Measurements from ENCODE around the gene C1orf35. TPM values are rescaled to one million over a fixed set of nuclear protein-coding genes. Genes with fewer than 3 reads are reported as not detected.

The C1orf35 gene
- total and polyA plus RNA-seq, 9 of the 15 experiments (the other 6 are each of a cell fraction or from before 2014, with no cell fraction given): 3.2 to 48.7 (median 12.5) TPM

- ChIA-PET CTCF (ENCODE audit: low intra/inter-chr PET ratio) (no interaction called here), POLR2A (interaction anchor here (1.1 to 6.0 kb wide), 4 partner anchors 9 to 128 kb away, joined by 3 to 92 read pairs (median 14); partner anchors contain the start of gene MRPL55)
- TF ChIP-seq RAD51 (IDR thresholded peaks at IDR 0.05; ENCODE audit: borderline replicate concordance, low read depth) (0 out of 2 replicates have a peak, but pooled peaks have one; percentile 45), CCNT2 (IDR thresholded peaks at IDR 0.05; ENCODE audit: borderline replicate concordance, extremely low read depth, insufficient read length, low read depth, low read length) (no peak), USF2 (CRISPR knock-in tag; IDR thresholded peaks at IDR 0.05) (0 out of 2 replicates have a peak, but pooled peaks have one; percentile 53), E2F1 (CRISPR knock-in tag; IDR thresholded peaks at IDR 0.05) (0 out of 2 replicates have a peak, but pooled peaks have one; percentile 36), ZNF436 (CRISPR knock-in tag; IDR thresholded peaks at IDR 0.05) (no peak), XRCC5 (IDR thresholded peaks at IDR 0.05; ENCODE audit: low read depth, low read length) (no peak), ZNF253 (CRISPR knock-in tag; conservative IDR thresholded peaks at IDR 0.05) (no peak), SMAD3 (CRISPR knock-in tag; conservative IDR thresholded peaks at IDR 0.05) (no peak), USF1 (CRISPR knock-in tag; IDR thresholded peaks at IDR 0.05) (peak; percentile 80)
- H2AFZ ChIP-seq (ENCODE audit: low read depth, low read length): no peak overlapping the region
- ATAC-seq: no peak
- peak in 2 of 4 experiments; percentile 30 to 32 for DNase-seq (ENCODE audit: extremely low read depth in 1 of 4, low spot score in 3 of 4)
- no peak for FAIRE-seq
- H3K79me2 ChIP-seq (ENCODE audit: control insufficient read depth, insufficient read depth, low read length): peaks cover 51% of the 10 kb centered on the region
- H4K20me1 ChIP-seq (replicated peaks; ENCODE audit: control insufficient read depth, insufficient read depth, low read length): peaks cover 31% of the 10 kb centered on the region
- peaks cover 64% of the 10 kb centered on the region; the same call in 2 of the 3 replicates for H3K36me3 ChIP-seq (ENCODE audit: control insufficient read depth, insufficient read depth, low read length)
- peak overlapping the region; percentile 100 for H3K4me3 ChIP-seq
- H3K9me1 ChIP-seq (ENCODE audit: control insufficient read depth, insufficient read depth, low read length): peaks cover 3% of the 10 kb centered on the region
- 0 out of 3 replicates have a peak overlapping the region, but pooled peaks have one; percentile 3 for H3K27ac ChIP-seq (ENCODE audit: extremely low read depth, low read depth, low read length)
- no TSS peak for BruUV-seq (replicated peaks)
- no peaks in the 10 kb centered on the region for H3K27me3 ChIP-seq (ENCODE audit: control insufficient read depth in 2 of 2, insufficient read depth in 2 of 2, low read length in 2 of 2)
- peak overlapping the region; percentile 94 for H3K4me2 ChIP-seq (ENCODE audit: insufficient read depth, low read length)
- peaks cover 5% of the 10 kb centered on the region; the same call in 1 of the 2 replicates for H3K9me3 ChIP-seq (replicated peaks; ENCODE audit: control insufficient read depth, insufficient read depth, low read depth, low read length)
- peaks cover 15 to 62% of the 10 kb centered on the region in 2 experiments for H3K4me1 ChIP-seq (replicated peaks in 1 of 2; ENCODE audit: control insufficient read depth in 2 of 2, insufficient read depth in 2 of 2, low read length in 2 of 2)
- H3K9ac ChIP-seq (ENCODE audit: insufficient read depth in 1 of 2, low read depth in 2 of 2, low read length in 2 of 2): peak overlapping the region; percentile 87 to 98; a peak in 3 of 4 replicates
- intact Hi-C loops (cut with micrococcal nuclease) (loop anchor here (2.0 kb wide), 1 partner anchor 17 kb away; no protein-coding TSS in a partner anchor), in situ Hi-C loops (cut with MboI) (no loop called here)
- WGBS (ENCODE audit: insufficient coverage, low coverage, missing lambda C conversion rate): 32% methylated on average over 15 of the region's 15 CpGs
Measured at GRCh38 chr1:228101614-228101993, 1.5 kb downstream of the C1orf35 start.
